Kidney (tissue), 14 donors: ENCODE measurements around the gene B4GAT1. TPM values are rescaled to one million over a fixed set of nuclear protein-coding genes. Genes with fewer than 3 reads are reported as not detected.
"Not testable (repeated sequence)": the region's sequence is repeated elsewhere in the genome, so short reads cannot be mapped to it uniquely, and the experiment has no call there.

ENCODE experiments used
- DNase-seq, 5 donors: peaks; one replicate each; pipeline ENCODE4 v3.0.0-alpha.2; 2013 to 2020
- FAIRE-seq: peaks from 2 replicates; lab custom pipeline; 2012; peaks lifted over from hg19 to GRCh38; lab: Jason Lieb, UNC
- H3K27ac ChIP-seq, 2 donors: one replicate each; pipeline ENCODE4 v1.7.0; 2013; ENCODE audit warnings: low read depth in 2 of 2, low read length in 2 of 2, inconsistent platforms in 1 of 2
- H3K27me3 ChIP-seq: one replicate; pipeline ENCODE4 v1.7.1; 2013; ENCODE audit warnings: low read length, inconsistent platforms; ENCODE audit not compliant: control insufficient read depth, insufficient read depth
- H3K36me3 ChIP-seq, 3 donors: one replicate each; pipeline versions ENCODE4 v1.7.0 to v1.7.1; 2013; ENCODE audit warnings: low read length in 3 of 3, control low read depth in 1 of 3, inconsistent platforms in 1 of 3; ENCODE audit not compliant: insufficient read depth in 3 of 3, control insufficient read depth in 2 of 3
- H3K4me1 ChIP-seq, 3 donors: one replicate each; pipeline versions ENCODE4 v1.7.0 to v1.7.1; 2013; ENCODE audit warnings: low read length in 3 of 3, inconsistent platforms in 1 of 3, low read depth in 1 of 3; ENCODE audit not compliant: control insufficient read depth in 2 of 3, insufficient read depth in 2 of 3
- H3K4me3 ChIP-seq, 3 donors: one replicate each; pipeline versions ENCODE4 v1.7.0 to v1.8.1; 2013; ENCODE audit warnings: low read length in 3 of 3, control low read depth in 1 of 3, inconsistent platforms in 1 of 3
- H3K9ac ChIP-seq, 3 donors: one replicate each; pipeline versions ENCODE4 v1.7.0 to v1.7.1; 2013; ENCODE audit warnings: low read length in 3 of 3, control low read depth in 1 of 3, inconsistent platforms in 1 of 3
- H3K9me3 ChIP-seq, 3 donors: one replicate each; pipeline versions ENCODE4 v1.7.0 to v1.7.1; 2013; ENCODE audit warnings: low read length in 3 of 3, control low read depth in 1 of 3, inconsistent platforms in 1 of 3; ENCODE audit not compliant: control insufficient read depth in 2 of 3, insufficient read depth in 1 of 3
- CTCF ChIP-seq: IDR thresholded peaks from 3 replicates; pipeline ENCODE4 v1.5.1; 2012; ENCODE audit warnings: mild to moderate bottlenecking, moderate library complexity, borderline replicate concordance; ENCODE audit not compliant: insufficient read depth; ENCODE audit errors: extremely low read depth
- intact Hi-C: fragments of 100-400 bp; cut with DNase I; formaldehyde crosslinking; loops from one replicate; pipeline ENCODE4 v1.11.1; 2022
- polyA plus RNA-seq: library from polyadenylated mRNA; stranded (reverse); fragments of 350-450 nt; fragmentation: Illumina TruSeq; extraction: RNeasy Lipid Tissue Mini Kit (QIAGEN cat#74804); gene quantifications from one replicate; pipeline ENCODE4 v1.2.3, GENCODE V29; 2014; ENCODE audit warnings: low read depth, low replicate concordance; ENCODE audit not compliant: insufficient read depth
- total RNA-seq: library from RNA; stranded (reverse); fragmentation: NEBNext Ultra II Directional; extraction: Animal tissue kit (Norgen Biotek cat#: 25700); gene quantifications from one replicate; pipeline ENCODE4 v1.2.1, GENCODE V29; 2021
- donor health status: control.
- donor health status: control.
- donor health status: control.
- donor health status: control.
- donor health status: control.
- donor health status: DM: yes; HTN: yes; CAD: no.
- donor health status: Normal renal cell carcinoma (clear cell type).

B4GAT1 gene
- total and polyA plus RNA-seq, 2 donors from 2014 or later, result 21.7 to 59.9 TPM

GRCh38 chr11:66321606-66322005 lies 25.8 kb downstream of the B4GAT1 start:
- FAIRE-seq (no peak), DNase-seq (no peak)
- Histone ChIP-seq H3K27ac (no peak overlapping the region), H3K9me3 (no peaks in the 10 kb centered on the region), H3K9ac (no peak overlapping the region), H3K4me3 (no peak overlapping the region), H3K4me1 (peaks cover 0 to 14% (median 3%) of the 10 kb centered on the region in 3 donors), H3K36me3 (no peaks in the 10 kb centered on the region), H3K27me3 (no peaks in the 10 kb centered on the region)
- intact Hi-C loops, result no loop called here
- TF ChIP-seq CTCF, result no peak

- FAIRE-seq, H3K27ac ChIP-seq, H3K36me3 ChIP-seq, H3K27me3 ChIP-seq, H3K9ac ChIP-seq, H3K4me3 ChIP-seq, intact Hi-C loops, DNase-seq, H3K9me3 ChIP-seq: not testable (repeated sequence)
- H3K4me1 ChIP-seq, result peaks cover 0 to 13% (median 3%) of the 10 kb centered on the region in 3 donors
These were observed 26.7 kb downstream of the B4GAT1 start for GRCh38 chr11:66320748-66321147.

- H3K4me3 ChIP-seq, H3K36me3 ChIP-seq, H3K27me3 ChIP-seq, H3K27ac ChIP-seq, FAIRE-seq, intact Hi-C loops, DNase-seq, H3K9me3 ChIP-seq, H3K9ac ChIP-seq: not testable (repeated sequence)
- H3K4me1 ChIP-seq, result peaks cover 0 to 13% (median 3%) of the 10 kb centered on the region in 3 donors
These were observed 27.1 kb downstream of the B4GAT1 start for GRCh38 chr11:66320289-66320688.

DNA sequence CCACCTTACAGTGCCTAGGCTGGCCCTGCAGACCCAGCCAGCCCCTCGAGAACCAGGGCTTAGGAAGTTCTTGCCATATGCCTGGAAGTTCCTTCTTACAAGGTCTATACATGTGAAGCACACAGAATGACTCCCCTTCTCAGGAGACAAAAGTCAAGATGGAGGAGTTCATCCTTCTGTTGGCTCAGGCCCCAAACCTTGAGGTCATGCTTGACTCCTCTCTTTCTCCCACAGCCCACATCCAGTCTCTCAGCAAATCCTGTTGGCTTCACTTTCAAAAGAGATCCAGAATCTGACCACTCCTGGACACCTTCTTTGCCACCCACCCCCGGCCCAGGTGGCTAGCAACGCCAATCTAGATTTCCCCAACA lies 28.8 kb downstream of the B4GAT1 start:
- FAIRE-seq, result no peak
- Histone ChIP-seq H3K9me3 (no peaks in the 10 kb centered on the region), H3K27ac (peak overlapping the region; percentile 71 to 81), H3K4me1 (peaks cover 0 to 13% (median 3%) of the 10 kb centered on the region in 3 donors), H3K36me3 (no peaks in the 10 kb centered on the region), H3K4me3 (no peak overlapping the region), H3K9ac (no peak overlapping the region), H3K27me3 (no peaks in the 10 kb centered on the region)
- no peak for DNase-seq
- intact Hi-C loops, result no loop called here
- no peak for TF ChIP-seq CTCF
